BLaER1 treated with 17β-estradiol and CSF1 and Interleukin-3, amounts not matched to agents 10 nM and 100 nM (cell line): ENCODE measurements around the gene ASB18.

Experiments used
- H3K27ac ChIP-seq, 11 experiments: shearing (Covaris generic); formaldehyde crosslinking; 2 replicates each; pipeline ENCODE4 v1.8.1; 2022
- H3K27me3 ChIP-seq, 11 experiments: shearing (Covaris generic); formaldehyde crosslinking; 2 replicates each; pipeline ENCODE4 v1.8.1; 2022
- H3K36me3 ChIP-seq, 11 experiments: shearing (Covaris generic); formaldehyde crosslinking; 2 replicates each; pipeline ENCODE4 v1.8.1; 2022
- H3K4me1 ChIP-seq, 10 experiments: shearing (Covaris generic); formaldehyde crosslinking; 2 replicates each; pipeline ENCODE4 v1.8.1; 2022
- H3K4me2 ChIP-seq, 11 experiments: shearing (Covaris generic); formaldehyde crosslinking; 2 replicates each; pipeline ENCODE4 v1.8.1; 2022
- H3K4me3 ChIP-seq, 10 experiments: shearing (Covaris generic); formaldehyde crosslinking; 2 replicates each; pipeline ENCODE4 v1.8.1; 2022
- H3K9ac ChIP-seq, 11 experiments: shearing (Covaris generic); formaldehyde crosslinking; 2 replicates each; pipeline ENCODE4 v1.8.1; 2022
- H3K9me3 ChIP-seq, 11 experiments: shearing (Covaris generic); formaldehyde crosslinking; replicated peaks in 1 of 11; 2 replicates each; pipeline ENCODE4 v1.8.1; 2022
- H4K20me1 ChIP-seq, 11 experiments: shearing (Covaris generic); formaldehyde crosslinking; 2 replicates each; pipeline ENCODE4 v1.8.1; 2022
- Cebpa-rat ChIP-seq, 11 experiments: shearing (Covaris generic); IDR thresholded peaks; 2 replicates each; pipeline ENCODE4 v1.8.1; 2022

The ASB18 gene

DNA sequence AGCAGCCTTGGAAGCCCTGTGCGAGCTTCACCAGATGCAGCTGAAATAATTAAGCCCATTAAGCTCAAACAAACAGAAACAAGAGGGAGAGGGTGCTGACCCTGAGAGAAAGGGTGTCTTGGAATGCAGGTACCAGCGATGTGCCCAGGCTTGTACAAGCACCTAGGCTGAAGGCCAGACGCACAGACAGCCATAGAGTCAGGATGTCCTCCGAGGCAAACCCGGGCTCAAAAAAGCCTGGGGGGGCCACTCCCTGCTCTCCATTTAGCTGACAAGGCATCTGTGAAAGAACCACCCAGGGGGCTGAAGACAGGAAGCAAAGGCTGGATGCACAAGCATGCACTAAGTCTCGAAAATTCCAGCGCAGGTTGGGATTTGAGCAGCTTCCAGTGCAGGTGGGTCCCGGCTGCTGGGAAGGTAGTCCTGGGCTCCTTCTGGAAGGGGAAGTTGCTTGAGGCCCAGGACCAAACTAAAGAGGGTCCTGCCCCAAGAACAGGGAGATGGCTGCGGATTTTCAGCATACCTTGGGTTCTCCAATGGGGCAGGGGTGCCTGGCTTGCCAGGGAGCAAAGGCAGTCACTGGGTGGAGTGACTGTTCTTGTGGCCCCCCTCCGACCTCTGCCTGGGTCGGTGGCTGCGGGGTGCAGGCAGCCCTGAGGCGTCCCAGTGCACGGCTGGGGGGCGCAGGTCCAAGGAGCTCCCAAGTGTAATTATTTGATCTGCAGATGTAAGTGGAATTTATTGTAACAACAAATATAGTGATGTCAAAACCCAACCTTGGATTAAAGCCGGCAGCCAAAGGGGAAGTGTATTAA is 102.0 kb downstream of the ASB18 start:
- Histone ChIP-seq H3K4me2 (peak overlapping the region in 3 of 11 experiments; percentile 8 to 28 (median 9); a peak in 2 of 22 replicates), H3K9ac (no peak overlapping the region), H3K4me1 (peaks cover 28 to 43% (median 36%) of the 10 kb centered on the region in 10 experiments), H3K27me3 (peaks cover 99 to 100% (median 100%) of the 10 kb centered on the region in 11 experiments), H3K4me3 (no peak overlapping the region), H3K27ac (no peak overlapping the region), H3K9me3 (no peaks in the 10 kb centered on the region), H4K20me1 (peaks cover 0 to 81% (median 59%) of the 10 kb centered on the region in 11 experiments; a peak in 19 of 22 replicates), H3K36me3 (no peaks in the 10 kb centered on the region)
- TF ChIP-seq Cebpa-rat (IDR thresholded peaks at IDR 0.05): no peak

DNA sequence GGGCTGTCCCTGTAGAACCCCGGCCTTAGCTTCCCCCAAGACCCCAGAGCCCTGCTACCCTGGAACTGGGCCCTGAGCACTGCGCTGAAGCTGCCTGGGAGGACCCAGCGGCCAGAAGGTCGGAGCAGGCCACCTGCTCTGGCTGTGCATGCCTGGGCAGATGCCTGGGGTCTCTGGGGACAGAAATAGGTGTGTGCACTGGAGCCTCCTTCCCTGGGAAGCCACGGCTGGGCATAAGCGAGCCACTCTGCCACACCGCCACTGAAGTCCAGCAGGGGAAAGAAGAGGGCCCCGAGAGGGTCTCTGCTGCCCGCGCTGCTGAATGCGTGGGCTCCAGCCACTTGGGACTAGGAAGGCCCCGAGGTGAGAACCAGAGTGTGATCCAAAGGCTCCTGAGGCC is 102.7 kb downstream of the ASB18 start:
- no peaks in the 10 kb centered on the region for H3K36me3 ChIP-seq
- H3K9ac ChIP-seq: no peak overlapping the region
- H3K4me2 ChIP-seq: peak overlapping the region in 2 of 11 experiments; percentile 8 to 28; a peak in 2 of 22 replicates
- no peak overlapping the region for H3K4me3 ChIP-seq
- peaks cover 92 to 100% (median 100%) of the 10 kb centered on the region in 11 experiments for H3K27me3 ChIP-seq
- peaks cover 21 to 36% (median 29%) of the 10 kb centered on the region in 10 experiments for H3K4me1 ChIP-seq
- H4K20me1 ChIP-seq: peaks cover 0 to 76% (median 53%) of the 10 kb centered on the region in 11 experiments; a peak in 19 of 22 replicates
- H3K9me3 ChIP-seq: no peaks in the 10 kb centered on the region
- H3K27ac ChIP-seq: no peak overlapping the region
- no peak for TF ChIP-seq Cebpa-rat (IDR thresholded peaks at IDR 0.05)

DNA sequence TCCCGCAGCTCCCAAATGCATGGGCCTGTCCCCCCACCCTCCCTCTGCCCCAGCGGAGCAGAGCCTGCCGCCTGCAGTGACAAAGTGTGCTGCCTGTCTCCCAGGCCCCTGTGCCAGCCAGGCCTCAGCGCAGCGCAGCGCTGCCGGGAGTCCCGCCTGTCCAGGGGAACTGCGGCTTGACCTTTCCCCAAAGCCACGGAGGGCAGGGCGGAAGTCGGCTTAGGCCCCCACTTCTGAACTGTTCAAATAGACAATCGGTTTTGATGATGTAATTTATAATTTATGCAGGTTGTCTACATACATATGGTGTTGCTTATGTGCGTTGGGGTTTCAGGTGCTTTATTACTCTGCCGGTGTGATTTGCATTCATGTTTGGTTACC is 103.1 kb downstream of the ASB18 start:
- no peaks in the 10 kb centered on the region for H3K36me3 ChIP-seq
- no peak for TF ChIP-seq Cebpa-rat (IDR thresholded peaks at IDR 0.05)
- H3K9ac ChIP-seq: no peak overlapping the region
- H3K4me3 ChIP-seq: no peak overlapping the region
- H3K4me1 ChIP-seq: peaks cover 16 to 33% (median 24%) of the 10 kb centered on the region in 10 experiments
- H3K9me3 ChIP-seq: no peaks in the 10 kb centered on the region
- H3K4me2 ChIP-seq: no peak overlapping the region
- H3K27ac ChIP-seq: no peak overlapping the region
- peaks cover 87 to 100% (median 98%) of the 10 kb centered on the region in 11 experiments for H3K27me3 ChIP-seq
- H4K20me1 ChIP-seq: peaks cover 0 to 76% (median 48%) of the 10 kb centered on the region in 11 experiments; a peak in 19 of 22 replicates

DNA sequence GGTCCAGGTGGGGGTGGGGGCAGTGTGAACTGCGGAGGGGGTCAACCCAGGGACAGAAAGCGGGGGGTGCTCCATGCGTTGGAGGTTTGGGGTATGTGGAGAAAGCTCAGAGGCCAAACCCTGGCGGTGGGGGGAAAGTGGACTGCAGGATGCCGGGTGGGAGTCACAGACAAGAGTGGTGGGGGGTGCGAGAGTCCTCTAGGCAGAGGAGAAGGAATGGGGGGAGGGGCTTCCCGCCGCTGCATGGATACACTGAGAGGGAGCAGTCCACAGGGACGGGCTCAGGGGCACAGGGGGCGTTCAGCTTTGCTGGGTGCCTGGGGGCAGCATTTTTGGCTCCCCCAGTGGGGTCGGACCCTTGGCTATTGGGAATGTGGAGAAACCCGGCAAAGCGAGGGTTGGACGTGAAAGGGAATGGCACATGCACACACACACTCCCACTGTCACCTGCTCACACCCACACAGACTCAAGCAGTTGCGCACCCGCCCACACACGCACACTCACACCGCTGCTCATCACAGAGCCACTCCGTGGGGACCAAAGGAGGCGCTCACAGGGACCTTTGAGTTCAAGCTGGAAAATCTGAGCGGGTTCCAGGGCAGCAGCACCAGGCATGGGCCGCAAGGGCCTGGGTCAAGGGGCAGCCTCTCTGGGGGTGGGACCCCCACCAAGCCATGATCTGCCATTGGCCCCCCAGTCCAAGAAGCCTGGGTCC is 103.7 kb downstream of the ASB18 start:
- H3K9ac ChIP-seq: no peak overlapping the region
- no peak for TF ChIP-seq Cebpa-rat (IDR thresholded peaks at IDR 0.05)
- H3K27me3 ChIP-seq: peaks cover 82 to 98% (median 92%) of the 10 kb centered on the region in 11 experiments
- peaks cover 0 to 71% (median 43%) of the 10 kb centered on the region in 11 experiments; a peak in 19 of 22 replicates for H4K20me1 ChIP-seq
- H3K27ac ChIP-seq: no peak overlapping the region
- no peak overlapping the region for H3K4me3 ChIP-seq
- no peak overlapping the region for H3K4me2 ChIP-seq
- H3K36me3 ChIP-seq: no peaks in the 10 kb centered on the region
- H3K4me1 ChIP-seq: peaks cover 14 to 31% (median 22%) of the 10 kb centered on the region in 10 experiments
- no peaks in the 10 kb centered on the region for H3K9me3 ChIP-seq

DNA sequence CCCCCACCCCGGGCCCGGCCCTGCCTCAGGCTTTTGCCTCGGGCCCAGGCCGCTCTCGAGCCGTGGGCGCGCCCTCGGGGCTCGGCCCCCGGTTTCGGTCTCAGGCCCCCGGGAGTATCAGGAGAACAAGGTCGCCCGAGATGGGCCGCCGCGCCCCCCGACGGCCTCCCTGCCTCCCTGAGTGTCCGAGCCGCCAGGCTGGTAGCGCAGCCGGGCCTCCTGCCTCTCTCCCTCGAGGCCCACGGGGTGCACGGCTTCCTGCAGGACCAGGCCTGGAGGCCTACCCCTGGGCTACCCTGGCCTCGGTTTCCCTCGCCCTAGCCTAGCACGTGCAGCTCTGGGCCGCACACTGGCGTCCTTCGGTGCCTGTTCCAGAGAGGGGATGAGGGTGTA is 104.4 kb downstream of the ASB18 start:
- no peaks in the 10 kb centered on the region for H3K36me3 ChIP-seq
- peaks cover 0 to 63% (median 36%) of the 10 kb centered on the region in 11 experiments; a peak in 19 of 22 replicates for H4K20me1 ChIP-seq
- H3K9ac ChIP-seq: no peak overlapping the region
- no peaks in the 10 kb centered on the region for H3K9me3 ChIP-seq
- no peak overlapping the region for H3K27ac ChIP-seq
- peaks cover 13 to 29% (median 22%) of the 10 kb centered on the region in 10 experiments for H3K4me1 ChIP-seq
- no peak overlapping the region for H3K4me3 ChIP-seq
- no peak for TF ChIP-seq Cebpa-rat (IDR thresholded peaks at IDR 0.05)
- no peak overlapping the region for H3K4me2 ChIP-seq
- H3K27me3 ChIP-seq: peaks cover 74 to 92% (median 85%) of the 10 kb centered on the region in 11 experiments

DNA sequence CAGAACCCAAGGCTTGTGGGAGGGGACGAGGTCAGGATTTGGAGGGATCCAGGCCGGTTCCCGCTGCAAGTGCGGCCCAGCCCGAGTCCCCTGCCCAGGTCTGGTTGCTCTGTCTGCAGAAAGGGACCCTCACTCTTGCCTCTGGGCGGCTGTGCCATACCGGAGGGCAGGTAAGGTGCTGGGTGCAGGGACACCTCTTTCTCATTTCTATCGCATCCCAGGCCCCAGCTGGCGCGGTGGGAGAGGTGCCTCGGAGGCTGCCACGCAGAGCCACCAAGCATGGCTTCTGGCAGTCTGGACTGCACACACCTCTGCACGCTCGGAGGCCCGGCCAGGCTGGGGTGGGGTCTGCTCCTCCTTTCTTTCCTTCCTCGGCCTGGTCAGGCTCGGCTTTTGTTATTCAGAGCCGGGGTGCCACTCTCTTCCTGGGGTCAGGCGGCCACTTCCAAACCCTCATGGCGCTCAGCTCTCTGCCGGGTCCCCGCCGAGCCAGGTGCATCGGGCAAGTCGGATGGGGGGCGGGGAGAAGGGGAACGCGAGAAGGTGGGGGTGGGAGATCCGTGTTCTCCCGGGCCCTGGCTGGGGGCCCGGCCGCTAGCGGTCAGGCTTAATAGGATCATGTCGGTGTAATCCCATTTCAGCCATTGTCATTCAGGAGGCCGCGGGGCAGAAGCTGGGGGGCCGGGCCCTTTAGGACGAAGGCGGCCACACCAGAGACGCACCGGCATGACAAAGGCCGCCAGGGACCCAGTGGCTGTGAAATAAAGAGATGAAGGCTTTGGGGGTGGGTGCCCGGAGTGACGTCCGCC is 105.0 kb downstream of the ASB18 start:
- no peak overlapping the region for H3K4me2 ChIP-seq
- H3K9ac ChIP-seq: no peak overlapping the region
- H3K27me3 ChIP-seq: peaks cover 68 to 86% (median 79%) of the 10 kb centered on the region in 11 experiments
- H3K4me3 ChIP-seq: no peak overlapping the region
- peaks cover 7 to 23% (median 16%) of the 10 kb centered on the region in 10 experiments; a peak in 19 of 20 replicates for H3K4me1 ChIP-seq
- H4K20me1 ChIP-seq: peaks cover 0 to 57% (median 29%) of the 10 kb centered on the region in 11 experiments; a peak in 18 of 22 replicates
- peaks cover 0 to 3% (median 0%) of the 10 kb centered on the region in 11 experiments; a peak in 4 of 22 replicates for H3K9me3 ChIP-seq
- no peak for TF ChIP-seq Cebpa-rat (IDR thresholded peaks at IDR 0.05)
- H3K27ac ChIP-seq: no peak overlapping the region
- H3K36me3 ChIP-seq: no peaks in the 10 kb centered on the region

GRCh38 chr2:236157815-236158498 is 106.2 kb downstream of the ASB18 start:
- Histone ChIP-seq H3K27ac (no peak overlapping the region), H3K36me3 (no peaks in the 10 kb centered on the region), H4K20me1 (peaks cover 0 to 45% (median 17%) of the 10 kb centered on the region in 11 experiments; a peak in 16 of 22 replicates), H3K4me1 (peaks cover 0 to 13% (median 5%) of the 10 kb centered on the region in 10 experiments; a peak in 9 of 20 replicates), H3K4me3 (no peak overlapping the region), H3K9me3 (peaks cover 4 to 15% (median 10%) of the 10 kb centered on the region in 11 experiments), H3K9ac (no peak overlapping the region), H3K4me2 (no peak overlapping the region), H3K27me3 (peaks cover 56 to 74% (median 66%) of the 10 kb centered on the region in 11 experiments)
- TF ChIP-seq Cebpa-rat (IDR thresholded peaks at IDR 0.05): no peak

DNA sequence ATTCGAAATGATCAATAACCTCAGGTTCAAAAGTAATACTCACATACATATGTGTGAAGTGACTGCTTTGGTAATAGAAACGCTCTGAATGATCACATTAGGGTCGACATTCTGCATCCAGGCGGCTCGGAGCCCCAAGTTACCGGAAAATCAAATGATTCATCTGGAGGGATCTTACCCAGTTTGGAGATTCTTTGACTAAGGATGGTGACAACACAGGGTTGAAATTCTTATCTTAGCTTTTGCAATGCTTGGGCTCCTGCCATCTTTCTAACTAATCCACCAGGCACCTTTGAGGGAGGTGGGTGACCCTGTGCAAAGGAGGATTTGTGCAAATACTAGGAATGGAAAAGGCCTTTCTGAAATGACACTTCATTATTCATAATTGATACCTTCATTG is 106.8 kb downstream of the ASB18 start:
- Histone ChIP-seq H3K9me3 (peaks cover 10 to 21% (median 16%) of the 10 kb centered on the region in 11 experiments), H4K20me1 (peaks cover 0 to 39% (median 12%) of the 10 kb centered on the region in 11 experiments; a peak in 16 of 22 replicates), H3K4me1 (peaks cover 0 to 10% (median 3%) of the 10 kb centered on the region in 10 experiments; a peak in 9 of 20 replicates), H3K36me3 (no peaks in the 10 kb centered on the region), H3K27ac (no peak overlapping the region), H3K27me3 (peaks cover 50 to 68% (median 61%) of the 10 kb centered on the region in 11 experiments), H3K4me3 (no peak overlapping the region), H3K4me2 (no peak overlapping the region), H3K9ac (no peak overlapping the region)
- TF ChIP-seq Cebpa-rat (IDR thresholded peaks at IDR 0.05): no peak
